ENCODE measurements around the gene LARP4B. TPM values are rescaled to one million over a fixed set of nuclear protein-coding genes. Genes with fewer than 3 reads are reported as not detected.

LARP4B gene
- polyA plus RNA-seq, result 10 to 100 TPM in 1 of 3 donors, 1 to 10 TPM in 2; 7.5 to 15.4 (median 8.8) TPM

DNA sequence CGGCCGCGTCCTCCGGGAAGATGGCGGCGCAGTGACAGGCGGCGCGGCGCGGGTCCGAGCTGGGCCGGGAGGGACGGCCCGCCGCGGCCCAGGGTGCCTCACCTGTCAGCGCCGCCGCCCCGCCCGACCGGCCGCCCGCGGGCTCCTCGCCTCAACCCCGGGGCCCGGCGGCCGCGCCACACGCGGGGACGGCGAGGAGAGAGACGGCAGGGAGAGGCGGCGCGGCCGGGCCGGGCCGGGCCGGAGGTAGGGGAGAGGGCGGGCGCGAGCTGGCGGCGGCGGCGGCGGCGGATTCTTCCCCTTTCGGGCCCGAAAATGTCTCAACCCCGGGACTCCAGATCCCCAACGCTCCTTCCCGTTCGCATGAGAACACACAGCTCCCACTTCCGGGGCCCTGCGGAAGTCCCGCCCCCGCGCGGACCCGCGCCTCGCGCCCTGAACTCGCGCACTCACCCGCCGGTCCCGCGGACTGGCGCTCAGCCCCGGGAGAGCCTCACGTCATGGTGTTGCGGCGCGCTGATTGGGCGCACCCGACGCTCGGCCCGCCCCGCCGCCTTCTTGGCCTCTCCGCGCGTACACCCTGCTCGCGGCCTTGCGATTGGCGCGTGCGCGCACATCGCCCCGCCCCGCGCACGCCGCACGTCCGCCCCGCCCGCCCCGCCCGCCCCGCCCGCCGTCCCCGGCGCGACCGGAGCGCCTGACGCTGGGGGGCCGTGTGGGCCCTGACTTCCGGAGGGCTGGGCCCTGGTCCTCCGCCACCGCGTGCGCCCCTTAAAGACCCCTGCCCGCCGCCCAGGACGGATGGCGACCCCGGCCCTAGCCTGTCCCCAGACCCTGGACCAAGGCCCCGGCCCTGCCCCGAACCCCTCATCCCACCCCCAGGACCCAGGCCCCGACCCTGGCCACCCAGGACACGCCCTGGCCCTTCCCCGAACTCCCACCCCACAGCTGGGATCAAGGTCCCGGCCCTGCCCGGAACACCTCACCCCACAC lies at the start of gene LARP4B:
TSS of gene LARP4B (minus strand) at position 380 of the 993 bp plus-strand sequence. CDS start 45,984 bp downstream, outside the sequence.
- H3K27ac ChIP-seq (ENCODE audit: low read depth, low read length), result peak within 1 kb of the TSS; percentile 94
- WGBS, 3 donors, result 0 to 1% (median 0%) methylated on average over 56 to 137 of the region's 137 CpGs

DNA sequence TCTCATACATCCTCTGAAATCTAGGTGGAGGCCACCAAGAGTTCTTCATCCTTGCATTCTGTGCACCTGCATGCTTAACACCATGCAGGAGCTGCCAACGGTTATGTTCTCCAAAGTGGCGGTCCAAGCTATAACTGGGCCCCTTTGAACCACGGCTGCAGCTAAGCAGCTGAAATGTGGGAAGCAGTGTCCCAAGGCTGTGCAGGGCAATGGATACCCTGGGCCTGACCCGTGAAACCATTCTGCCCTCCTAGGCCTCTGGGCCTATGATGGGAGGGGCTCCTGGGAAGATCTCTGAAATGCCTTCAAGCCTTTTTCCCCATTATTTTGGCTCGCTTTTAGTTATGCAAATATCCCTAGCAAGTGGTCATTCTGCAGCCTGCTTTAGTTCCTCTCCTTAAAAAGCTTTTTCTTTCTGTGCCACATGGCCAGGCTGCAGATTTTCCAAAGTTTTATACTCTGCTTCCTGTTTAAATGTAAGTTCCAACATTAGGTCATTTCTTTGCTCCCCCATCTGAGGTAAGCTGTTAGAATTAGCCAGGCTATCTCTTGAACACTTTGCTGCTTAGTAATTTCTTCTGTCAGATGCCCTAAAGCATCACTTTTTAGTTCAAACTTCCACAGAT lies 49.1 kb upstream of the LARP4B start:
- no peak overlapping the region for H3K27ac ChIP-seq (ENCODE audit: low read depth, low read length)
- 95 to 98% (median 98%) methylated on average over 5 of the region's 5 CpGs for WGBS, 3 donors

DNA sequence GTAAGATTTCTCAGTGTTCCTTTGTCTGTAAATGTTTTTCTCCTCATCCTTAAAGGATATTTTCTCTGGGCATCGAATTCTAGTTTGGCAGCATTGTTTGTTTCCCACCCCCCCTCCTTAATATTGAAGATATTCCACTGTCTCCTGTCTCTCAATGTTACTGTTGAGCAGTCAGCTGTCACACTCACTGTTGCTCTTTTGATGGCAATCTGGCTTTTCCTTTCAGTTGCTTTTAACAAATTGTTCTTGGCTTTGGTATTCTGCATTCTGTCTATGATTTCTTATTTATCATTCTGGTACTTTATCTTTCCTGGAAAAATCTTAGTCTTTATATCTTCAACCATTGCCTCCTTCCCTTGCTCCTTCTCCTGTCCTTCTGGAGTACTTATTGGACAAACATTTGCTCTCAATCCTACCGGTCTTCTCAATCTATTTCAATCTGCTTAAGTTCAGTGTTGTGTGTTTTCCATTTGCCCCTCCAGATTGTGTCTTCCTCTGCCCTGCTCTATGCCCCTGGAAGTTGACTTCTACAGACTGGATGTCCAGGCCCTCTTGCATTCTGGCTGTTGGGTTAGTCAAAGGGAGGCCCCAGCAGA lies 47.4 kb upstream of the LARP4B start:
- no peak overlapping the region for H3K27ac ChIP-seq (ENCODE audit: low read depth, low read length)

DNA sequence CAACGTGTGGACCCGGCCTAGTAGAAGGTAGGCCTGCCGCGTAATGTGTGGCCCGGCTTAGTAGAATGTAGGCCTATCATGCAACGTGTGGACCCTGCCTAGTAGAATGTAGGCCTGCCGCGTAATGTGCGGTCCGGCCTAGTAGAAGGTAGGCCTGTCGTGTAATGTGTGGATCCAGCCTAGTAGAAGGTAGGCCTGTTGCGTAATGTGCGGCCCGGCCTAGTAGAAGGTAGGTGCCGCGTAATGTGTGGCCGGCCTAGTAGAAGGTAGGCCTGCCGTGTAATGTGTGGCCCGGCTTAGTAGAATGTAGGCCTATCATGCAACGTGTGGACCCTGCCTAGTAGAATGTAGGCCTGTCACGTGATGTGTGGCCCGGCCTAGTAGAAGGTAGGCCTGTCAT lies 44.8 kb upstream of the LARP4B start:
- WGBS, 3 donors, result 93 to 97% (median 94%) methylated on average over 22 of the region's 22 CpGs
- no peak overlapping the region for H3K27ac ChIP-seq (ENCODE audit: low read depth, low read length)

More for the DNA sequence above, 47.4 kb upstream of the LARP4B start:
- 88 to 98% (median 93%) methylated on average over 2 of the region's 2 CpGs for WGBS, 3 donors

DNA sequence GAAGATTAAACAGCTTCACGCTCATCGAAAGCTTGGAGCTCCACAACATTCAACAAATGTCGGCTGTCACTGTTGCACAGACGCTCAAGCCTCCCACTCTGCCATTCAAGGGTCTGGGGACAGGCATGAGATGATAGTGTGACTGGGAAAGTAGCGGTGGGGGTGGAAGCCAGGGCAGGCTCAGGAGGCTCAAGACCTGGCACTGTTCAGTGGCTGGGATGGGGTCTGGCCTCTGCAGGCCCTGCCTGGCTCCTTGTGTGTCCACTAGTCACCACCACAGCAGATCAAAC lies 43.2 kb upstream of the LARP4B start:
- 81 to 87% (median 83%) methylated on average over 5 of the region's 5 CpGs for WGBS, 3 donors
- H3K27ac ChIP-seq (ENCODE audit: low read depth, low read length), result no peak overlapping the region

DNA sequence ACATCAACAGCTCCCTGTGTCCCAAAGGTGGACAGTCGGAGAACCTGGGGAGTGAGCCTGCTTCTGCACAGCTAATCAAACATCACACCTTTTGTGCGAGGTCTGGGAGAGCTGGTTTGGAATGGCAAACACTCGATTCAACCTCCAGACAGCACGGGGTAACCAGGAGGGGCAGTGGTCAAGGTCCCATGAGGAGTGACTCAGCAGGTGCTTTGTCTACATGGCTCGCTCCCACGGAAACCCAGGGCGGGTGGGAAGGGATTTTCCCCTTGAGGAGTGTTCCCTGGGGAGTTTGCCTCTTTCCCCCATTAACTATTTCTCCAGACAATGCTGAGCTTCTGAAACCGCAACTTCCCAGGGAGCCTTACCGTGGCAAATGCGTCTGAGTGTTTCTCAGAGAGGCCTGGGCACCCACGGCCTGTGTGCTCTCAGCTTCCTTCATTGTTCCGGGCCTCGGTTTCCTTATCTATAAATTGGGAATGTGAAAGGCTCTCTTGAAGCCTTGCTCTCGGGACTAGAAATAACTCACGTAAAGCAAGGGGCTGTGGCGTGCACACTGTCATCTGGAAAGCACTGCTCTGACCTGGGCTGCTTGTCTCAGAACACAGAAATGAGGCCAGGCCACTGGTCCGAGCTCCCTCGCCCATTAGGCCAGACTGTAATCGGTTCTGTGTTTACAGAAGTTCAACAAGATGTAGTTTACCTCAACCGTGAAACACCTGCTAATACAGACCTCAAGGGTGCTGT lies 42.7 kb upstream of the LARP4B start:
- H3K27ac ChIP-seq (ENCODE audit: low read depth, low read length), result no peak overlapping the region
- WGBS, 3 donors, result 49 to 80% (median 78%) methylated on average over 20 of the region's 20 CpGs

DNA sequence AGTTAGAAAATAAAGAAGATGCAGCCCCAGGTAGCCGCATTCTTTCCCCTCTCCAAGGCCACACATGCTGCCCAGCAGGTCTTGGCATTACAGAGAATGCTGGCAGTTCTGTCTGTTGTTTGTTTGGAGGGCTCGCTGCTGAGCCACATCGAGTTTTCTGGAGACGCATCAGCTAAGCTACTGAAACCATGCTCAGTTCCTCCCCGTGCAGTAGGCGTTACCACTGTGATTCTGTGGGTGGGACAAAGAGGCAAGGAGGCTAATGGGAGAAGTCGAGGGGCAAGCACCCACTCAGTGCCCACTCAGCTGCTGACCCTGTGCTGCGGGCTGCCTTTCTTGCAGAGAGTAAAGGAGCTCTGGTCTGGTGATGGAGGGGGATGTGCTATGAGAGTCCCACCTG lies 41.3 kb upstream of the LARP4B start:
- no peak overlapping the region for H3K27ac ChIP-seq (ENCODE audit: low read depth, low read length)
- 86 to 87% (median 86%) methylated on average over 8 of the region's 8 CpGs for WGBS, 3 donors

DNA sequence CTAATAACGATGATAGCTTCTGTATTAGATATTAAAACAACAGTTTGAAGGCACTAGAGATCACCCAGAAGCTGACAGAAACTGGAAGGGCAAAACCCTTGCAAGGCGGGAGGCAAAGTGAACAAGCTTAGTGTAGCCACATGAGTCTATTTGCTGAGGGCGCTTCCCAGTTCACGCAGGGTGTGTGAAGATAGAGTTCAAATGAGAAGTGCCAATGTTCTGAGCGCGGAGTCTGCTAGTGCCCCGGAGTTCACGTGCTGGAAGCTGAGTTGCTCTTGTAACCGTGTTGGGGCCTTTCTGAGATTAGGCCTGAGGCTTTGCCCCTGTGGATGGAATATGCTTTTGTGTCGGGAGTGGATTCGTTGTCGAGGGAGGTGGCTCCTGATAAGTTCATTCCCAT lies 40.1 kb upstream of the LARP4B start:
- WGBS, 3 donors, result 71 to 80% (median 80%) methylated on average over 12 of the region's 12 CpGs
- no peak overlapping the region for H3K27ac ChIP-seq (ENCODE audit: low read depth, low read length)

DNA sequence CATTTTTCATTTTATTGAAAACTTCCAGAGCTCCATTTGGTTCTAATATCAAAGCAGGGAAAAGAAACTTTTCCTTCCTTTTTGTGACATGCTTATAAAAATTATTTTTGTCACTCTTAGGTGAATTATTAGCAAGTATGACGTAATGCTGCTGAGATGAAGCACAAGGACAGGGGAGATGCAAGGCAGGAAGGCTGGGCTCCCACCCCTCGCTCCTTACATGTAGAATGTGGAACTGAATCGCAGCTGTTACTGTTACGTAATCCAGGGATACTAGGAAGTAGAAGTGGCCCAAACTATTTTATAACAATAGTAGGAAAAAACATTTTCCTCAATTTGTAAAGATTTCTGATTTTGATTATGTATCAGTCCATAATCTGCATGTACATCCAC lies 39.6 kb upstream of the LARP4B start:
- 10 to 26% (median 25%) methylated on average over 4 of the region's 4 CpGs for WGBS, 3 donors
- H3K27ac ChIP-seq (ENCODE audit: low read depth, low read length), result no peak overlapping the region

DNA sequence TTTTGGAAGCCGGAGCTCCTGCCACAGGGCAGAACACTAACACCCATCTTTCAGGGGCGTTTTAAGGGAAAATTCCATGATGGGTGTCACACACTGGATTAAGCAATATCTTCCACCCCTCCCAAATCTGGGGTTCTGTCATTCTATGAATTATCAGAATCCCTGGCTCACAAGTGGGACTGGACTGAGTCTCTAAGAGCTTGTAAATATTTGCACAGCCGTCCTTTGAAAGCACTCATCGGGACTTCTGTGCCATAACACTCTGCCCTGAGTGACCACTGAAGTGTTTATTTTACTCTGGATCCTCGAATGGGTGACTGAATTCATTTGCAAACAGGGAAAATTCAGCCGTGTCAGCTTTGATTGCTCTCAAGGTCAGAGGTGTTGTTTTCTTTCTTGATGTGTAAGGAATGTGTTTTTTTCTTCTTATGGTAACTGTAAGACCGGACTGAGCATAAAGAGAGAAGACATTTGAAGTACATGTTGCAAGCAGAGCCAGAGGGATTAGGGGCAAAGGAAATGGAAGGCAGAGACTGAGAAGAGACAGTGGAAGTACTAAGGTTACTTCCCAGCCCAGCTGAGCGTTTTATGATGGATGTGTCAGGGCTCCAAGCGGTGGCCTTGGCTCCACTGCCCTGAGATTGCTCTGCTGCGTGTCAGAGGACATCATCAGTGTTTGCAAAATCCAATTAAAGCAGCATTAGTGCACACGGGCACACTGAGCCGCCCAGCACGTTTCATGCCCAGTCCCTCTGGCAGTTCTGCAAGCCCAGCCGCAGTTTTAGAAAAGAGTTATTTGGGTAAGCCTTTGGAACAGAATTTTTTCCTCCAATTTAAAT lies 39.0 kb upstream of the LARP4B start:
- 12 to 45% (median 40%) methylated on average over 14 of the region's 14 CpGs for WGBS, 3 donors
- H3K27ac ChIP-seq (ENCODE audit: low read depth, low read length), result no peak overlapping the region

DNA sequence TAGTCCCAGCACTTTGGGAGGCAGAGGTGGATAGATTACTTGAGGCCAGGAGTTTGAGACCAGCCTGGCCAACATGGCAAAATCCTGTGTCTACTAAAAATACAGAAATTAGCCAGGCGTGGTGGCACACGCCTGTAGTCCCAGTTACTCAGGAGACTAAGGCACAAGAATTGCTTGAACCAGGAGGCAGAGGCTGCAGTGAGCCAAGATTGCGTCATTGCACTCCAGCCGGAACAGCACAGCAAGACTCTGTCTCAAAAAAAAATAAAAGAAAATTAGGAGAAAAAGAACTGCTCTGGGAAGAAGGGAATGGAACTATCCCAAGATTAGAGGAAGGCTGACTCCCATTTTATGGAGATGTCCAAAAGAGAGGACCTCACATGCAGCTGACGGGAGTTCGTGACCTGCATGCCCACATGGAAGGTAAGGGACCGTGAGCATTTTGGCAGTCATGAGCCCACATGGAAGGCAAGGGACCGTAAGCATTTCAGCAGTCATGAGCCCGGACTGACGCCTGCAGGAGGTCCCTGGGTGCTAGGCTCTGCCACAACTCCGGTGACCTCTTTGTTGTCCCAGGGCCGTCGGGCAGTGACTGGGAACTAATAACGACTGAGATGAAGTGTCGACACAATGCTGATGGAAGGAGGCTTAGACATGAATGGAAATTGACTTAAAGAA lies 38.1 kb upstream of the LARP4B start:
- WGBS, 3 donors, result 70 to 83% (median 83%) methylated on average over 15 of the region's 15 CpGs

DNA sequence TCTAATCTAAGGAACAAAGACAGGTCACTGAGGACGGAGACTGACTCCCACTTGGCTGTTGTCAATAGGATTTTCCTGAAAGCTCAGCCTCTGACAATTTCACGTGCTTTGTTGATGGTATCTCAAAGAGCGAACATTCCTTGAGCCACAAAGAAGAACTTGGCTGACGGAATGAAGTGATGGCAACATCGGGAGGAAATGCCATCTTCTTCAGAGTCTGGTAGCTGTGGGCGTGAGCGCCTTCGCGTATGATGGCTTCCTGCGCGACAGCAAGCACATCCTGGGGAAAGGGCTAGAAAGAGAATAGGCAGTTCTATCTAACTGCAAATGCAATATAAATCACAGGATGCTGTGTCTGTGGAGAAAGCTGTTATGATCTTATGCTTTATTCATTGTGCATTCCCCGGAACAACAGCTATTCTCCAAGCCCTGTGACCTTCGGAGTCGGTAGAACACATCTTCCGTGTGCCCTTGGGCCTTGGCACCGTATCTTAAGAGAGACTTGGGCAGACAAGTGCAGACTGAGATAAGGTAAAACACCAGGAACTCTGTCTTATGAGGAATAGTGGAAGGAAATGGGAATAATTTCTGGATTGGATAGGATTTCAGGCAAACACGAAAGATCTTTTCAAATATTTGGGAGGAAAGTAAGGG lies 37.2 kb upstream of the LARP4B start:
- no peak overlapping the region for H3K27ac ChIP-seq (ENCODE audit: low read depth, low read length)
- whole genome bisulfite sequencing, 3 donors, result 72 to 78% (median 76%) methylated on average over 17 of the region's 17 CpGs

More for the DNA sequence above, 38.1 kb upstream of the LARP4B start:
- no peak overlapping the region for H3K27ac ChIP-seq (ENCODE audit: low read depth, low read length)

DNA sequence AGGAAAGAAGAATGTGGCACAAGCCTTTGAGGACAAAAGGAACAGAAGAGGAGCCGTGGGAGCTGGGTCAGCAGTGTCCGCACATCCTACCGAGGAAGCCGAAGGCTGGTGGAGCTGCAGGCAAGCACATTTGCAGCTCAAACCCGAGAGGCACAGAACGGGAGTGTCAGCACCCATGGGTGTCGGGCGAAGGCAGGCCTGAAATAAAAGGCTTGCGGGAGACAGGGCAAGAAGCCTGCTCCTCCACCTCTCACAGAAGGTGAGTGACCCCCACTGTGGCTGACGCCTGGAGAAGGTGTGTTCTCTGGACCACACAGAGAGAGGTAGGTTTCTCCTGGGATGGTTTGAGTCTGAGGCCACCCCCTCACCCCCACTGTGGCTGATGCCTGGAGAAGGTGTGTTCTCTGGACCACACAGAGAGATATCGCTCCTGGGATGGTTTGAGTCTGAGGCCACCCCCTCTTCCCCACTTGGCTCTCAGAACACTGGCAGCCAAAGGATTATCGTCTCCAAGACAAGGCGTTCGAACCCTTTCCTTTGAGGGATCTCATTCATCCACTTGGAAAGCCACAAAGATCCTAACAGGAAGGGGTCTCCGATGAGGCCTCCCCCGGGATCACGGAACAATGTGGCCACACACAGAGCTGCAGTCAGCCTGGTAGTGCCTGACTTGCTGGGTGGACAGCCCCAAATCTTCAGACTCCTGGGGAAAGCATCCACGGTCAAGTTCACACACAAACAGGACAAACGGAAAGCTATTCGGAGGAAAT lies 35.1 kb upstream of the LARP4B start:
- no peak overlapping the region for H3K27ac ChIP-seq (ENCODE audit: low read depth, low read length)
- 85 to 88% (median 87%) methylated on average over 20 of the region's 20 CpGs for WGBS, 3 donors

DNA sequence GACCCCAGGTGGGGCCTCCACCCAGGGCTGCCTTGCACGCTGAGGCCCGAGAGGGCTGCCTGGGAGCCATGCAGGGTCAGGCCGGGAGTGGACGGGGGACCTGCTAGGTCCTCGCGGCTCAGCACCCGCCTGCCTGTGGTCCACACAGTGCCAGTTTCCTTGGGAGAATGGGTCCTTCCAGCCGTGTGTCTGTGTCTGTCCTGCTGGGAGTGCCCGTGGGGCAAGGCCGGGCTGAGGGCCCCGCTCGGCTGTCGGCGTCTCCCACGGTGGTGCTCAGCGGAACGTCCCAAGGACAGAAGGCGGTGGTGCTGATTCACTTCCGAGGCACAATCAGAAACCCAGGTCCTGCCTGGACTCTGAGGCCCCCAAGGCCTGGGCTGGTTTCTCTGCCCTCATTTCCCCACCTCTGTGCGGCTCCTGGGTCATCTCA lies 33.5 kb upstream of the LARP4B start:
- 87 to 94% (median 91%) methylated on average over 20 of the region's 20 CpGs for WGBS, 3 donors
- no peak overlapping the region for H3K27ac ChIP-seq (ENCODE audit: low read depth, low read length)

DNA sequence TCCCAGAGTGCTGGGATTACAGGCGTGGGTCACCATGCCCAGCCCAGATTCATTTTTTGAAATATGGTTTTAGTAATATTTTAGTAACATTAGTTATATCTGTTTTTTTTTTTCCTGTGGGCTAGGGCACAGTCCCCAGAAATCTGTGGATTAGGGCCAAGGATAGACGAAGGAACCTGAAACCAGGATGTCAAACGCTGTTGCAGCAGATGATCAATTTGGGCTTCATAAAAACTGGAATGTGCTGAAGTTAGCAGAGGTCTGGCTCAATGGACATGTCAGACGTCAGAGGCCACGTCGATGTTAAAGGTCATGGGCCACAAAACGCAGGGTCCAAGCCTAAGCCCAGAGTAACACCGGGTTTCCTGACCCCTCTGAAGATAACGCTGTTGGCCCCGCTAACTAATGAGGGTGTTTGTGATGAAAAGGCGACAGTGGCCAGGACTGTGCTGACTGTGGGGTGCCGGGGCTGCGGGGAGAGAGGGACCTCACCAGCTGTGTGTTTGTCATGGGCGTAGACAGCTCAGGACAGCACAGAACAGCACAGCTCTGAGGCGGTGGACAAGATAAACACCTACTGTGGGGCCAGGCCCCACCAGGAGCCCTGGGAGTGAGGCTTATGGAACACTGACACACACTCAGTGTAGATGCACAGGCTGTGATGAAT lies 32.9 kb upstream of the LARP4B start:
- no peak overlapping the region for H3K27ac ChIP-seq (ENCODE audit: low read depth, low read length)
- WGBS, 3 donors, result 59 to 72% (median 69%) methylated on average over 15 of the region's 15 CpGs

DNA sequence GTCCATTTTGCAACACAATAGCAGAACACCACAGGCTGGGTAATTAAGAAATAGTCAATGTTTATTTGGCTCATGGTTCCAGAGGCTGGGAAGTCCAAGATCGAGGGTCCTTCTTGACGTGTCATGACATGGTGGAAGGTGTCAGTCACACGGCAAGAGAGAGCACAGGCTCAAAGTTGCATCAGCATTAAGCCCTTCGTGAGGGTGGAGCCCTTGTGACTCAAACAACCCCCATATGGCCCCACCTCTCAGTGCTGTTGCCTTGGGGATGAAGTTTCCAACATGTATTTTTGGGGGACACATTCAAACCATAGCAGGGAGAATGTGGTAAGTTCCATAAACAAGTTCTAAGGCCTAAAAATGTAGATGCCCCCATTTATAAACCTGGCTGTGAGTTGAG lies 32.1 kb upstream of the LARP4B start:
- WGBS, 3 donors, result 92 to 96% (median 96%) methylated on average over 4 of the region's 4 CpGs
- H3K27ac ChIP-seq (ENCODE audit: low read depth, low read length), result no peak overlapping the region

All from adipose tissue (tissue), 3 donors.